HS-5 (cell line): ENCODE measurements around the gene KCNE4.
A peak's percentile ranks its signal among the peaks of the same experiment; 100 is the strongest.

Source experiments
- DNase-seq: peaks from one replicate; pipeline ENCODE4 v3.0.0-alpha.2; 2012; ENCODE audit warnings: low read depth

KCNE4 gene, protein sequence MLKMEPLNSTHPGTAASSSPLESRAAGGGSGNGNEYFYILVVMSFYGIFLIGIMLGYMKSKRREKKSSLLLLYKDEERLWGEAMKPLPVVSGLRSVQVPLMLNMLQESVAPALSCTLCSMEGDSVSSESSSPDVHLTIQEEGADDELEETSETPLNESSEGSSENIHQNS

GRCh38 chr2:223051693-223052289 lies at the start of gene KCNE4:
Gene KCNE4, plus strand, starts transcription at chr2:223052190. Its CDS starts 641 bp downstream, at chr2:223052831.
- DNase-seq, result no peak

DNA sequence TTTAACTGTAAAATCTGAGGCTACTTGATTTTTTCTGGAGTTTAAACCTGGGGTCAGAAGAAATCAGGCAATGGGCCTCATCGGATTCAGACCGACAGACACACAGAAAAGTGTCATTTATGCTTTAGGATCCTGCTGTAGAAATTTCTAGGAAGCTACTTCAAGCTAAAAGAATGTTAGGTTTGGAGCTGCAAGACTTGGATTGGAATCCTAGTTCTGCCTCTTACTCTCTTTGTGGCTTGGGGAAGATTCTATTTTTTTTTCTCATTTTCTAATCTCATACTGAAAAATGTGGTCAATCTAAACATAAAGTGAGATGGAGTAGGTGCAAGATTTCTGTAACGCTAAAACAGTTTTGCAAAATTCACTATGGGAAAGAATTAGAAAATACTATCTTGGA lies 48.8 kb upstream of the KCNE4 start:
- DNase-seq, result no peak

DNA sequence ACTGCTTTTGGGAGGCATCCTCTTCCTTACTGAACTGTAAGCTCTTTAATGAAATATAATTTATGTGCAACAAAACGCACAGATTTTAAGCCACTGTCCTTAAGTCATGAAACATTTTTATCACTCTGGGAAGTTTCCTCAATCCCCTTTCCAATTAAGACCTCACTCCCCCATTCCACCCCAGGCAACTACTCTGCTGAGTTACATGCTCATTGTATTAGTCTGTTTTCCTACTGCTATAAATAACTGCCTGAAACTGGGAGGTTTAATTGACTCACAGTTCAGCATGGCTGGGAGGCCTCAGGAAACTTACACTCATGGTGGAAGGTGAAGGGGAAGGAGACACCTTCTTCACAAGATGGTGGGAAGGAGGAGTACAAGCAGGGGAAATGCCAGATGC lies 46.5 kb upstream of the KCNE4 start:
- DNase-seq, result no peak

GRCh38 chr2:223007531-223007930 lies 44.5 kb upstream of the KCNE4 start:
- no peak for DNase-seq

DNA sequence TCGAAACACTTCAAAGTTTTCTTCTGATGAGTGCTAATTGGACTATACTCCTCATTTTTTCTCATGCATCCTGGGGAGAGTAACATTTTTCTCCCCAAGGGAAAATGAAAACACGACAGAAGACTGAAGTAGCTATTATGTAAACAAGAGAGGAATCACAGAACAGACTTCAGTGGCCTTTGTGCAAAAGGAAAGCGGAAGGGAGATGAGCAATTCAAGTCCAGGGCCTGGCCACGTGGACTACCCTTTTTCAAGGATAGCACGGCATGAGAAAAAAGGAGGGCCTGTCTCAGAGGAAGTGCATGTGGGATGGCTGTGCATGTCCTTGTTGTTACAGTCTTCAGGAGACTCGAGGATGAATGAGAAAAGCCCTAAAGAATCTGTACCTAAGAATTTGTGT lies 43.8 kb upstream of the KCNE4 start:
- no peak for DNase-seq

- no peak for DNase-seq
Measured at GRCh38 chr2:223008956-223009355, 43.0 kb upstream of the KCNE4 start.

DNA sequence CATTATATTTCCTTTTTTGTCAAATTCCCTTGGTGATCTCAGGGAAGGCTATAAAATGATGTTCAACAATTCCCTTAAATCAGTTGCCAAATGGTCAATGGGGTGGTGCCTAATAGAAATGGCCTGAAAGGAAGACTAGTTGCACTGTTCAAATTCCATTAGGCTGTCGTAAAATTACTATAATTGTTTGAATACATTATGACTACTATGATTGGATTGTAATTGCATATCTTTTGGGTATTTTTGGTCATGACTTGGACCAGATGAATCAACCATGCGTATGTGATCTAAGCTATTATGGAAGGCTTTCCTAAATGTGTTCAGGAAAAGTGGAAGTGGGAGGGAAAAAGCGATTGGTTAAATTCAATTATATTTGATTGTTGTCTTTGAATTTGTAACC lies 41.3 kb upstream of the KCNE4 start:
- peak; percentile 91 for DNase-seq

DNA sequence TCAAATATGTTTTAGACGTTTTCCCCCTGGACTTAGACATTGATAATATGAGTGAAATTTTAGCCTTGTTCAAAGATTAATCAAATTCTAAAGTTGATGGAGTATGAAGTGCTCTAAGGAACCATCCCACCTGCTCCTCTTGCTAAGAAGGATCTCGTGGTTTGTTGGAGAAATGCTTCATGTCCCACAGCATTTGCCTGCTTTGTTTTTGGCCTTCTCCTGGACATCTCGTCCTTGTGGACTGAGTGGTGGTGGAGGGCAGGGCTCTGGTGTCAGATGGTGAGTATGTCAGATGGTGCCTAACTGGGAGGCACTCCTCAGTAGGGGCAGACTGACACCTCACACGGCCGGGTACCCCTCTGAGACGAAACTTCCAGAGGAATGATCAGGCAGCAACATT lies 39.7 kb upstream of the KCNE4 start:
- no peak for DNase-seq

- no peak for DNase-seq
Measured at GRCh38 chr2:223019390-223019930, 32.5 kb upstream of the KCNE4 start.

DNA sequence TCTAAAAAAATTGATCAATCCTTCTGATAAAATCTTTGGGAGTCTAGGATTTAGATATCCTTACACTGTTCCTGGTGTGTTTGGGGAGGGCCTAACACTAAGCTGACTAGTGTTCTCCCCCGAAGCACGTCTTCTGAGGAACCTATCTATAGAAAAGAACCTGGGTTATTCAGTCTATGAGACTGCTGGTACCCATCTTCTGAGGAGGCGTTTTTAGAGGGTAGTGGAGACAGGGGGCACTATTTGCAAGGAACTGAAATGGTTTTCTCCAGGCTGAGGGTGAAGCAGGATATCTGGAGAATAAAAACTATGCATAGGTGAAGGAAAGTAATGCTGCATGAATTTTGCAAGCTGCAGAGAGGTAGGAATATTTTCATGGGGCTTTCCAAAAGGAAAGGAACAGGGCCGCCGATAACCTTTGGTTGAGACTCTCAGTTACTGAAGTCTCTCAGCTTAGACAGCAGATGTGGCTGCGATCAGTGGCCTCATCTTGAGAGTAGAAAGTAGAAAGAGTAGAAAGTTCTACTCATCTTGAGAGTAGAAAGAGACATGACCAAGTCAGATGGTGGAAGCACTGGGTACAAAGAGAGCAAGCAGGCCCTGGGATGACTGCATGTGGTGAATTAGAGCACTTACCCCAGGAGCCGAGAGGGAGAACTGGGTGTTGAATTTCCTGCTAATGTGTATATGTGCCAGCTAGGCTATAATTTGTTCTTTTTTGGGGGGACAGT lies 31.8 kb upstream of the KCNE4 start:
- no peak for DNase-seq

- no peak for DNase-seq
Measured at GRCh38 chr2:223020971-223021675, 30.9 kb upstream of the KCNE4 start.

DNA sequence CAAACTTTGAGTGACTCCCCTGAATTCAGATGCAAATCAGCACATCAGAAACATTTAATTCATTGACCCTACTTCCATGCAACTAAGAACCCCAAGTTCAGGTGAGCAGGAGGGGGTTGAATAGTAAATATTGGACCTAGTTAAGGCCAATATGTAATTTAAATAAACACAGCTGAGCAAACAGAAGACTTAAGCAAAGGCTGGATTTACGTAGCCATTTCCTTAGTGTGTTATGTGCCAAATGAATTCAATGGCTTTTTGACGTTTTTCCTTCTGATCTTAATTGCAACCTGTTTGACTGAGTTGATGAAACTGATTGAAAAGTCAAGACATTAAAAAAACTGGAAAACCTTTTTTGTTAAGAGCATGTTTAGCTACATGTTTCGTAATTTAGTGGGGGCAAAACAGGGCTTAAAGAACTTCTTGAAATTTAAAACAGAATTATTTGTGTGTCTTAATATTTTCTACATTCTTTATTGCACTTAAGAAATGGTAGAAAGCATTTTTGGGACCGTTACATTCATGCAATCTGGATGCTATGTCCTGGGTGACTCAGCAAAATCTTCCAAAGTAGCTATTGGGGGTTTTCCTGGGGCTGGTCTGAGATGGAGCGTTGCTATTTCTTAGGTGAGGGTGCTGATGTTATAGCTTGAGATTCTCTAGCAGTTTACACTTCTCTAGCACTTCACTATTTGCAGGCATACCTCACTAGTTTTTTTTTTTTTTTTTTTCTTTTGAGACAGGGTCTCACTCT lies 25.5 kb upstream of the KCNE4 start:
- DNase-seq, result no peak

- no peak for DNase-seq
Measured at GRCh38 chr2:223027442-223027841, 24.5 kb upstream of the KCNE4 start.

DNA sequence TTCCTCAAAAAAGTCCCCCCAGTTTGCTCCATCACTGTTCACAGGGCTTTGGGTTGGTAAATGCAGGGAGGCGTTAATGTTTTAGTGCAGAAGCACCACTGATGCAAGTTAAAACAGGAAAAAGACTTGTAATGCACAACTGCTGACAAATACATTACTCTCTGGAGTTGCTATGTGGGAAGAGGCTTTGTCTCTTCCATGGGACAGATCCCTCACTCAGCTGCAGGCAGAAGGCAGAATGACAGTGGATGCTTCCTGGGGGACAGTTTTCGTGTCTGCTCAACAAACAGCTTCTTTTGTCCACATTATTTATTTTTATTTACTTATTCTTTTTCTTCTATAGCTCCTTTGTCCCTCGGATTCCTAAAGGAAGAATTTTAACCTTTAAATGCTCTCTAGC lies 22.7 kb upstream of the KCNE4 start:
- no peak for DNase-seq

GRCh38 chr2:223032187-223033142 lies 19.5 kb upstream of the KCNE4 start:
- DNase-seq, result no peak

- no peak for DNase-seq
Measured at GRCh38 chr2:223034221-223034975, 17.6 kb upstream of the KCNE4 start.

DNA sequence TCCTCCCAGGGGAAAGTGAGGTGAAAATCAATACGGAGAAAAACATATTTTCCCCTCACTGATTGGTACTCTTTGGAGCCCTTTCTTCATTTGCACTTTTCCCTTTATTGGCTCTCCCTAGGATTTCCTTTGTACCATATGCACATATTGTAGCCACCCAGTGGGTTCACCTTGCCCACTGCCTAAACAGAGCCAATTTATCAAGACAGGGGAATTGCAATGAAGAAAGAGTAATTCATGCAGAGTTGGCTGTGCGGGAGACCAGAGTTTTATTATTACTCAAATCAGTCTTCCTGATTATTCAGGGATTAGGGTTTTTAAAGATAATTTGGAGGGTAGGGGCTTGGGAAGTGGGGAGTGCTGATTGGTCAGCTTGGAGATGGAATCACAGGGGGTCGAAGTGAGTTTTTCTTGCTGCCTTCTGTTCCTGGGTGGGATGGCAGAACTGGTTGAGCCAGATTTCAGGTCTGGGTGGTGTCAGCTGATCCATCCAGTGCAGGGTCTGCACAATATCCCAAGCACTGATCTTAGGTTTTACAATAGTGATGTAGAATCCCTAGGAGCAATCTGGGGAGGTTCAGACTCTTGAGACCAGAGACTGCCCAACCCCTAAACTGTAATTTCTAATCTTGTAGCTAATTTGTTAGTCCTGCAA lies 15.1 kb upstream of the KCNE4 start:
- no peak for DNase-seq

- no peak for DNase-seq
Measured at GRCh38 chr2:223037445-223037800, 14.6 kb upstream of the KCNE4 start.

- DNase-seq, result no peak
Measured at GRCh38 chr2:223039618-223040017, 12.4 kb upstream of the KCNE4 start.

GRCh38 chr2:223040527-223040926 lies 11.5 kb upstream of the KCNE4 start:
- DNase-seq, result no peak
